Endothelial cell of umbilical vein (primary cell): ENCODE data around the gene TRPC6. TPM values are rescaled to one million over a fixed set of nuclear protein-coding genes. Genes with fewer than 3 reads are reported as not detected.

Experiments
- Bru-seq: library from RNA; stranded (reverse); fragments of 400-500 nt; gene quantifications from one replicate; lab custom pipeline; 2021; lab: Mats Ljungman, UMichigan
- BruChase-seq, 2 experiments: library from RNA; stranded (reverse); fragments of 400-500 nt; gene quantifications; one replicate each; lab custom pipeline; 2021; lab: Mats Ljungman, UMichigan
- BruUV-seq: library from RNA; stranded (reverse); fragments of 400-500 nt; replicated peaks from 2 replicates; lab custom pipeline; 2021; lab: Mats Ljungman, UMichigan
- CTCF ChIA-PET: fragments of 300-600, 350-600 bp; sonication (Branson Sonifier 250); formaldehyde crosslinking; loops from one replicate; lab custom pipeline; 2021; ENCODE audit warnings: antibody characterized with exemption, inconsistent platforms; lab: Charles Lee
- POLR2A ChIA-PET: fragments of 300-600, 350-600 bp; sonication (Branson Sonifier 250); formaldehyde crosslinking; loops from one replicate; lab custom pipeline; 2021; ENCODE audit warnings: antibody characterized with exemption, inconsistent platforms; lab: Charles Lee
- DNase-seq: peaks from one replicate; pipeline ENCODE4 v3.0.0-alpha.2; 2011; ENCODE audit warnings: low read depth, low spot score
- FAIRE-seq: peaks from 2 replicates; lab custom pipeline; 2011; peaks lifted over from hg19 to GRCh38; lab: Jason Lieb, UNC
- H2AFZ ChIP-seq: 2 replicates; pipeline ENCODE4 v1.6.0; 2012; ENCODE audit warnings: low read depth, low read length, control low read depth, inconsistent platforms
- H3K27ac ChIP-seq: 2 replicates; pipeline ENCODE4 v1.5.1; 2011; ENCODE audit warnings: low read depth, mild to moderate bottlenecking, control low read depth, low read length, moderate library complexity; ENCODE audit not compliant: insufficient read depth
- H3K27me3 ChIP-seq, 2 experiments: 2 replicates each; pipeline versions ENCODE4 v1.6.0 to v1.6.1; 2011; ENCODE audit warnings: low read length in 2 of 2, mixed read lengths in 1 of 2; ENCODE audit not compliant: control insufficient read depth in 2 of 2, insufficient read depth in 2 of 2
- H3K36me3 ChIP-seq, 2 experiments: 2 replicates in 1 of 2; 3 replicates in 1 of 2; pipeline ENCODE4 v1.5.1; 2011; ENCODE audit warnings: low read length in 2 of 2, mild to moderate bottlenecking in 1 of 2, moderate library complexity in 1 of 2; ENCODE audit not compliant: control insufficient read depth in 2 of 2, insufficient read depth in 2 of 2; ENCODE audit errors: extremely low read depth in 1 of 2
- H3K4me1 ChIP-seq: 3 replicates; pipeline ENCODE4 v1.5.1; 2011; ENCODE audit warnings: mild to moderate bottlenecking, low read length; ENCODE audit not compliant: control insufficient read depth, insufficient read depth; ENCODE audit errors: extremely low read depth
- H3K4me2 ChIP-seq: 2 replicates; pipeline ENCODE4 v1.6.1; 2011; ENCODE audit warnings: low read length, control low read depth, mixed read lengths; ENCODE audit not compliant: insufficient read depth
- H3K4me3 ChIP-seq, 3 experiments: fragments of 200-600 bp in 1 of 3; sonication (generic), shearing (Covaris generic) in 1 of 3; replicated peaks in 1 of 3; 2 replicates each; pipeline ENCODE4 v1.5.1; 2011 to 2016; ENCODE audit warnings: control low read depth in 3 of 3, low read length in 3 of 3, mild to moderate bottlenecking in 2 of 3, inconsistent platforms in 1 of 3, low read depth in 1 of 3, moderate library complexity in 1 of 3; ENCODE audit not compliant: insufficient read depth in 1 of 3
- H3K79me2 ChIP-seq: 2 replicates; pipeline ENCODE4 v1.6.0; 2012; ENCODE audit warnings: low read length, inconsistent platforms; ENCODE audit not compliant: control insufficient read depth, insufficient read depth
- H3K9ac ChIP-seq: replicated peaks from 2 replicates; pipeline ENCODE3; 2011; ENCODE audit warnings: low read length, control low read depth; ENCODE audit not compliant: insufficient read depth; ENCODE audit errors: extremely low read depth
- H3K9me1 ChIP-seq: replicated peaks from 3 replicates; pipeline ENCODE4 v1.6.0; 2011; ENCODE audit warnings: mild to moderate bottlenecking, low read length; ENCODE audit not compliant: control insufficient read depth, insufficient read depth; ENCODE audit errors: extremely low read depth
- H3K9me3 ChIP-seq: replicated peaks from 2 replicates; pipeline ENCODE4 v1.5.1; 2012; ENCODE audit warnings: low read length, inconsistent platforms; ENCODE audit not compliant: control insufficient read depth, insufficient read depth
- H4K20me1 ChIP-seq: replicated peaks from 2 replicates; pipeline ENCODE3; 2011; ENCODE audit warnings: mild to moderate bottlenecking, low read length; ENCODE audit not compliant: control insufficient read depth, insufficient read depth; ENCODE audit errors: extremely low read depth
- EZH2 ChIP-seq: IDR thresholded peaks from 2 replicates; pipeline ENCODE4 v1.6.1; 2012; ENCODE audit warnings: borderline replicate concordance, low read depth, mild to moderate bottlenecking, moderate library complexity, low read length, inconsistent platforms; ENCODE audit not compliant: severe bottlenecking
- FOS ChIP-seq: IDR thresholded peaks from 2 replicates; pipeline ENCODE4 v1.6.1; 2011; ENCODE audit warnings: mild to moderate bottlenecking, low read length, moderate library complexity, borderline replicate concordance; ENCODE audit not compliant: insufficient read depth
- GATA2 ChIP-seq: IDR thresholded peaks from 2 replicates; pipeline ENCODE4 v1.7.0; 2011; ENCODE audit warnings: low read depth, mild to moderate bottlenecking, moderate library complexity, mixed read lengths, low read length; ENCODE audit not compliant: insufficient read length, insufficient read depth
- JUN ChIP-seq: IDR thresholded peaks from 2 replicates; pipeline ENCODE4 v1.6.1; 2011; ENCODE audit warnings: borderline replicate concordance, low read depth; ENCODE audit not compliant: insufficient read length, insufficient read depth
- MYC ChIP-seq: IDR thresholded peaks from one replicate; pipeline ENCODE4 v1.6.1; 2011; ENCODE audit warnings: mild to moderate bottlenecking, low read depth, low read length
- POLR2A ChIP-seq: IDR thresholded peaks from 2 replicates; pipeline ENCODE4 v1.6.1; 2012; ENCODE audit warnings: low read depth, mild to moderate bottlenecking, control low read depth, low read length
- POLR2AphosphoS5 ChIP-seq: IDR thresholded peaks from 2 replicates; pipeline ENCODE4 v1.6.1; 2012; ENCODE audit warnings: low read depth, mild to moderate bottlenecking, control low read depth, low read length, moderate library complexity; ENCODE audit not compliant: insufficient read depth
- dilution Hi-C: fragments of 300-500 bp; cut with MboI; formaldehyde crosslinking; loops from one replicate; pipeline ENCODE4 v1.15.0; 2019; ENCODE audit warnings: low sequenced_read_pairs; ENCODE audit not compliant: extremely low pct_ligation_motif_present
- intact Hi-C: fragments of 100-400 bp; cut with micrococcal nuclease; formaldehyde crosslinking; loops from one replicate; pipeline ENCODE4 v1.10.0; 2022
- long read RNA-seq: library from polyadenylated mRNA; stranded (forward); transcript quantifications from one replicate; pipeline ENCODE4 v2.0.0, GENCODE V29; 2021
- polyA minus RNA-seq, 3 experiments: library from RNA; depleted of rRNA, polyadenylated mRNA; stranded (reverse); fragments of >200 nt; gene quantifications; 1 replicate in 1 of 3; 2 replicates in 2 of 3; pipeline ENCODE4 v1.2.3, GENCODE V29; 2011
- polyA plus RNA-seq, 4 experiments: library from polyadenylated mRNA; depleted of rRNA in 3 of 4; stranded (reverse) in 3 of 4; unstranded in 1 of 4; fragments of >200 nt; gene quantifications; 2 replicates each; pipeline versions ENCODE4 v1.2.1 to v1.2.3, GENCODE V29; 2011 to 2012; ENCODE audit warnings: missing spikeins in 1 of 4
- total RNA-seq: library from RNA; stranded (reverse); gene quantifications from 2 replicates; pipeline ENCODE4 v1.2.3, GENCODE V29; 2021
- TF ChIP-seq, protein P1 (sequence below): IDR thresholded peaks from 2 replicates; pipeline ENCODE4 v1.6.1; 2011; ENCODE audit not compliant: insufficient read depth, insufficient read length
- TF ChIP-seq, protein P2 (sequence below), 2 donors: IDR thresholded peaks; 1 replicate in 1 of 2; 2 replicates in 1 of 2; pipeline ENCODE4 v1.5.1; 2011; ENCODE audit warnings: low read length in 2 of 2, mild to moderate bottlenecking in 2 of 2, moderate library complexity in 2 of 2, control low read depth in 1 of 2, inconsistent platforms in 1 of 2, low read depth in 1 of 2; ENCODE audit not compliant: insufficient read depth in 1 of 2; ENCODE audit errors: extremely low read depth in 1 of 2

The TRPC6 gene
- total RNA-seq (not detected in 2 replicates), polyA plus RNA-seq (0.08 TPM in 1 of 2 replicates, not detected in the other), polyA minus RNA-seq (not detected in 2 replicates), Bru-seq, nascent RNA (percentile 2 among the genes with signal in this experiment), BruChase-seq, experiment 1, labeled RNA remaining after a 6-hour chase (not detected), BruChase-seq, experiment 2, labeled RNA remaining after a 2-hour chase (percentile 3 among the genes with signal in this experiment)
- not detected in 2 replicates for polyA plus RNA-seq (2011; cell fraction: cytosol; rRNA removed)
- 0.04 and 0.24 TPM in 2 replicates for polyA plus RNA-seq (2011; cell fraction: nucleus; rRNA removed)
- polyA plus RNA-seq (2012), result not detected in 2 replicates
- not detected for polyA minus RNA-seq (2011; cell fraction: cytosol; rRNA and poly(A)+ RNA removed)
- polyA minus RNA-seq (2011; cell fraction: nucleus; rRNA and poly(A)+ RNA removed), result 0.10 and 0.58 TPM in 2 replicates
- long read RNA-seq, result 0 reads

- Histone ChIP-seq H3K9me1 (no peaks in the 10 kb centered on the region), H3K4me3 (no peak within 1 kb of the TSS), H3K36me3 (no peaks in the 10 kb centered on the region), H4K20me1 (no peaks in the 10 kb centered on the region), H3K27me3 (peaks cover 9 to 10% of the 10 kb centered on the region in 2 experiments), H3K79me2 (no peaks in the 10 kb centered on the region), H3K4me2 (no peak within 1 kb of the TSS), H3K27ac (no peak within 1 kb of the TSS), H3K4me1 (no peaks in the 10 kb centered on the region), H2AFZ (no peak within 1 kb of the TSS), H3K9ac (no peak within 1 kb of the TSS), H3K9me3 (no peaks in the 10 kb centered on the region)
- FAIRE-seq, result no peak
- dilution Hi-C loops (no loop called here), intact Hi-C loops (no loop called here)
- DNase-seq, result no peak
- TF ChIP-seq FOS (no peak), POLR2A (no peak), GATA2 (no peak), POLR2AphosphoS5 (no peak), EZH2 (no peak), JUN (no peak), MYC (no peak)
- TF ChIP-seq, protein P1, sequence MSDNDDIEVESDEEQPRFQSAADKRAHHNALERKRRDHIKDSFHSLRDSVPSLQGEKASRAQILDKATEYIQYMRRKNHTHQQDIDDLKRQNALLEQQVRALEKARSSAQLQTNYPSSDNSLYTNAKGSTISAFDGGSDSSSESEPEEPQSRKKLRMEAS, result no peak
- TF ChIP-seq, protein P2, sequence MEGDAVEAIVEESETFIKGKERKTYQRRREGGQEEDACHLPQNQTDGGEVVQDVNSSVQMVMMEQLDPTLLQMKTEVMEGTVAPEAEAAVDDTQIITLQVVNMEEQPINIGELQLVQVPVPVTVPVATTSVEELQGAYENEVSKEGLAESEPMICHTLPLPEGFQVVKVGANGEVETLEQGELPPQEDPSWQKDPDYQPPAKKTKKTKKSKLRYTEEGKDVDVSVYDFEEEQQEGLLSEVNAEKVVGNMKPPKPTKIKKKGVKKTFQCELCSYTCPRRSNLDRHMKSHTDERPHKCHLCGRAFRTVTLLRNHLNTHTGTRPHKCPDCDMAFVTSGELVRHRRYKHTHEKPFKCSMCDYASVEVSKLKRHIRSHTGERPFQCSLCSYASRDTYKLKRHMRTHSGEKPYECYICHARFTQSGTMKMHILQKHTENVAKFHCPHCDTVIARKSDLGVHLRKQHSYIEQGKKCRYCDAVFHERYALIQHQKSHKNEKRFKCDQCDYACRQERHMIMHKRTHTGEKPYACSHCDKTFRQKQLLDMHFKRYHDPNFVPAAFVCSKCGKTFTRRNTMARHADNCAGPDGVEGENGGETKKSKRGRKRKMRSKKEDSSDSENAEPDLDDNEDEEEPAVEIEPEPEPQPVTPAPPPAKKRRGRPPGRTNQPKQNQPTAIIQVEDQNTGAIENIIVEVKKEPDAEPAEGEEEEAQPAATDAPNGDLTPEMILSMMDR (IDR thresholded peaks at IDR 0.05; ENCODE audit: extremely low read depth in 1 of 2, insufficient read depth in 1 of 2, low read depth in 1 of 2, low read length in 2 of 2), result no peak
- BruUV-seq, result no TSS peak
- ChIA-PET POLR2A (no interaction called here), CTCF (no interaction called here)
Observed at GRCh38 chr11:101583251-101584128, at the start of gene TRPC6. TSS of gene TRPC6 (minus strand) at chr11:101584007. CDS start at chr11:101583503, 504 bp downstream.
